HG03139 (cell line): ENCODE results near the gene NOA1.
"Not testable (repeated sequence)": the region's sequence is repeated elsewhere in the genome, so short reads cannot be mapped to it uniquely, and the experiment has no call there.

ENCODE experiments used
- ATAC-seq: cut with Tn5 transposase; IDR thresholded peaks from one replicate; pipeline ENCODE4 v1.9.1; 2021; ENCODE audit not compliant: unreplicated experiment

Gene NOA1

DNA sequence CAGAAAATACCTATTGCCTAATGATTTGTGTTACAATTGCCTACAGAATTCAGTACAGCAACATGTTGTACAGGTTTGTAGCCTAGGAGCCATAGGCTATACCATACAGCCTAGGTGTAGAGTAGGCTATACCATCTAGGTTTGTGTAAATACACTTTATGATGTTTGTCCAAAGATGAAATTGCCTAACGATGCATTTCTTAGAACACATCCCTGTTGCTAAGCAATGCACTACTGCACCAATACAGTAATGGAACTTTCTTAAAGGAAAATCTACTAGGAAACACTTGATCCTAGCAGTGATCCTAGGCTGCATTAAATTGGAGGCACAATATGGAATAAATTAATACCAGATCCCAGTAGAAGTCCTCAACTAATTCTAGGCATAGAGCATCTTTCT is 18.3 kb downstream of the NOA1 start:
- ATAC-seq = no peak

DNA sequence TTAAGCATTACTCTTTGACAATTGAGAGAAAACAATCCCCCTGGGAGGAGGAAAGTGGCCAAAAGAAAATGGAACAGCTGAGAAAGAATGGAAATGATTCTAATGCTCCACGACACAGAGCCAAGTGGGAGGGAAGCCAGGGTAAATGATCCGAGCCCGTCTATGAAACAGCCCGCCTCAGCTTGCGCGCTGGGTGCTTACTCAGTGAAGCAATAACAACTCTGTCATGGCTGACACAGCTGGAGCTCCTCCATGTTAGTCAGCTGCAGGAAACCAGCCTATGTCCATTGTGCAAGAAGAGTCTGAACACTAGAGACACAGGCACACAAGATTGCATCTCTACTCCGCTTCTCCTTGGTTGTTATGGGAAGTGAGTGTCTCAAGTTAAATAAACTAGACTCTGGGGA is 19.3 kb downstream of the NOA1 start:
- no peak for ATAC-seq

DNA sequence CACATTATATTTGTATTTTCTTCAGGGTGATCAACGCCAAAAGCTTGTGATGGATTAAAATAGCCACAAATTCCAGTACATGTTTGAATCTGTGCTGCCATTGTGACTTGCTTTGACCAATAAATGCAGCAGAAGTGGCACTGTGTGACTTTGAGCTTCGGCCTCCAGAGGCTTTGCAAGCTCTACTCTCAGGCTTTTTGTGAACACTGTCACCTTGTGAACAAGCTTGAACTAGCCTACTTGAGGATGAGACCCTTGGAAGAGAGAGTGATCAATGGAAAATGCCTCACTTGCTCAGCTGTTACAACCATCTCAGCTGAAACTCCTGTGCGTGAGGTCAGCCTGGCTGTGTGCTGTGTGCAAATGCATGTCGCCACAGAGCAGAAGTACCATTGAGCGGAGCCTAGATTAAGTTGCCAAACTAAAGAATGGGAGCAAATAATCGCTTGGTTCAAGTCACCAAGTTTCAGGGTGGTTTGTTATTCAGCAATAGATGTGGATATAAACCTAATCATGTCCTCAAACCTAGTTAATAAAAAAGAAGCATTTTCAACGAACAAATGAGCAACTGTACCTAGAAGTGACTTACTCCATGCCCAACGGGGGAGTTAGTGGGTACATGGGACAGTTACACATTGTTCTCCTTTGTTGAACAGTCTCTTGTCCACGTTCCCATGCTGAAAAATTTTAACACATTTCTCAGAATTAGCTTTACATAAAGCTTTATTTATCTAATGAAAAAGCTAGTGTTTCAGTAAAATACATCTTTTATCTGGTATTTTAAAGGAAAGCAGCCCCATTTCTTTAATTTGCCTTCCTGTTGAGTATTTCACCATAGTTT is 23.5 kb downstream of the NOA1 start:
- no peak for ATAC-seq

DNA sequence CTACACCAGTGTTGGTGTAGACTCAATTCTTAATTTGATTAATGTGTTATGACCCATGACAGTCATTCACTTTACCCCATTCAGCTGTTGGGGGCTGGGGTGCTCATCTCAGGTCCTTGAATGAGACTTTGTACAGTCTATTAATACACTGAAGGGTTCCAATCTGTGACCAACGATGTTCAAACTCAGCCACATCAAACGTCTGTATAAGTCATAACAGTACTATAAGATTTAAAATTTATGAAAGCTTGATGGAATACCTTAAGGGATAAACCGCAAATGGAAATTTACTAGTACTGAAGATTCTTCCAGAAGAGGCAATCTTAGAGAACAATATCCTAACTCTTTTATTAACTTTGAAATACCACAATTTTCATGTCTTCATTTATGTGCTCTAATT is 36.0 kb downstream of the NOA1 start:
- ATAC-seq = no peak

DNA sequence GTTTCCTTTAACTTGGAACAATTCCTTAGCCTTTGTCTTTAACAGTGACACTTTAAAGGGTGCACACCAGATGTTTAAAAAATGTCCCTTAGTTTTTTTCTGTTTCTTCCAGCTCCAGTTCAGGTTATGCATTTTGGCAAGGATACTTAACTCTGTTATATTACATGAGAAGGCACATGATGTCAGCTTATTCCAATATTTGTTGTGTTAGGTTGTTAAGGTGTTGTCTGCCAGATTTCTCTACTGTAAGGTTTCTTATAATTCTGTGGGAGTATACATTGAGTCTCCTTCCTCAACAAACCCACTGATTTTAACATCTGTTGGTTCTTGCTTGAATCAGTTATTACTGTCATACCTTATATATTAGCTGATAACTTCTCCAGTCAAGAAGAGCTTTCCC is 36.4 kb downstream of the NOA1 start:
- ATAC-seq = no peak

DNA sequence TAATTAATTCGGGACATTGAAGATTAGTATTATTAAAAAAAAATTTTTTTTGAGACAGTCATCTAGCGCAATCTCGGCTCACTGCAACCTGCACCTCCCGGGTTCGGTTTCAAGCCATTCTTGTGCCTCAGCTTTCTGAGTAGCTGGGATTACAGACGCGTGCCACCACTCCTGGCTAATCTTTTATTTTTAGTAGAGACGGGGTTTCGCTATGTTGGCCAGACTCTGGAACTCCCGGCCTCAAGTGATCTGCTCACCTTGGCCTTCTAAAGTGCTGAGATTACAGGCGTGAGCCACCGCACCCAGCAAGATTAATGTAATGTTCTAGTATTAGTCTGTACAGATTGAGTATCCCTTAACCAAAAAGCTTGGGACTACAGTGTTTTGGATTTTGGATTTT is 37.0 kb downstream of the NOA1 start:
- ATAC-seq = no peak

DNA sequence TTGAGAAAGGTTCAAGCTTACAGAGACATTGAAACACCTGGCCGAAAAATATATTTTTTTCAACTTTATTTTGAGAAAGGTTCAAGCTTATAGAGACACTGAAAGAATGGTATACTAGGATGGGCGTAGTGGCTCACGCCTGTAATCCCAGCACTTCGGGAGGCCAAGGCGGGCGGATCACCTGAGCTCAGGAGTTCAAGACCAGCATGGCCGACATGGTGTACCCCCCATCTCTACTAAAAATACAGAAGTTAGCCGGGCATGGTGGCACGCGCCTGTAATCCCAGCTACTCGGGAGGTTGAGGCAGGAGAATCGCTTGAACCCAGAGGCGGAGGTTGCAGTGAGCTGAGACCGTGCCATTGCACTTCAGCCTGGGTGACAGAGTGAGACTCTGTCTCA is 37.6 kb downstream of the NOA1 start:
- not testable (repeated sequence) for ATAC-seq

DNA sequence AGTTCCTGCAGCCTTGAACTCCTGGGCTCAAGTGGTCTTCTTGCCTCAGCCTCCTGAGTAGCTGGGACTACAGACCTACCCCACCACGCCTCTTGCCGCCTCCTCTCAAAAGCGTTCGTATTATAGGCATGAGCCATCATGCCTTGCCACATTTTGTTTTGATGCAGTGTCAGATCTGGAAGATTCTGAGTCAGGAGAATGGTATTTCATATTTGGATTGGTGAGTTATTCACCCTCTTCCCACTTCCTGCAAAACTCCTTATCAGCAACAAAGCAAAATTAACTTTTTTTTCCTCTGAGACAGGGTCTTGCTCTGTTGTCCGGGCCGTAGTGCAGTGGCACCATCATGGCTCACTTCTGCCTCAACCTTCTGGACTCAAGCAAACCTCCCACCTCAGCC is 40.1 kb downstream of the NOA1 start:
- ATAC-seq = no peak

DNA sequence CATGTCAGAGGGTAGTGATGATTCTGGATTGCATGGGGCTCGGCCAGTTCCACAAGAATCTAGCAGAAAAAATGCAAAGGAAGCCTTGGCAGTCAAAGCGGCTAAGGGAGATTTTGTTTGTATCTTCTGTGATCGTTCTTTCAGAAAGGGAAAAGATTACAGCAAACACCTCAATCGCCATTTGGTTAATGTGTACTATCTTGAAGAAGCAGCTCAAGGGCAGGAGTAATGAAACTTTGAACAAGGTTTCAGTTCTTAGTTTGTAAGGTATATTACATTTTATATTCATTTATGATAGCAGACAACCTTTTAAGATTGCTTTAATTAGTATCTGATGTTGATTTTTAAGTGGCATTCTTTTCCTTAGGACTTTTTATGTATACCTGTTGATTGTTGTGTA is 45.5 kb downstream of the NOA1 start:
- ATAC-seq = no peak

DNA sequence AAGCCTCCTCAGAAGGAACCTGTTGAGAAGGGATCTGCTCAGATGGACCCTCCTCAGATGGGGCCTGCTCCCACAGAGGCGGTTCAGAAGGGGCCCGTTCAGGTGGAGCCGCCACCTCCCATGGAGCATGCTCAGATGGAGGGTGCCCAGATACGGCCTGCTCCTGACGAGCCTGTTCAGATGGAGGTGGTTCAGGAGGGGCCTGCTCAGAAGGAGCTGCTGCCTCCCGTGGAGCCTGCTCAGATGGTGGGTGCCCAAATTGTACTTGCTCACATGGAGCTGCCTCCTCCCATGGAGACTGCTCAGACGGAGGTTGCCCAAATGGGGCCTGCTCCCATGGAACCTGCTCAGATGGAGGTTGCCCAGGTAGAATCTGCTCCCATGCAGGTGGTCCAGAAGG is 46.8 kb downstream of the NOA1 start:
- no peak for ATAC-seq

DNA sequence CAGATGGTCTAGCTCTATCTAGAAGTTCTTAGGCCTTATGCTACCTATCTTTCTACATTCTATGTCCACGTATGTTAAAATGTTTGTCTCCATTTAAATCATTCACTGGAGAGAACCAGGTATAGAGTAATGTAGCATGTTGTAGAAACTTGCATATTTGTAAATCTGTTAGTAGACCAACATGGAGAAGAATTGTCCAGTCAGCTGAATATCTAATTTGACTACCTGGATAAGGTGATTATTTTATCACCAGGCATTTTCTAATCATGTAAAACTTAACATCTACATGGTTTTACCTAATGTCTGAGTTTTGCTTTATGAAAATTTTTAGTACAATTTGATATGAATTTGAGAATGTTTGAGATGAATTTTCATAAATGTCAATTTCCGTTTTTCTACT is 50.2 kb downstream of the NOA1 start:
- ATAC-seq = no peak

DNA sequence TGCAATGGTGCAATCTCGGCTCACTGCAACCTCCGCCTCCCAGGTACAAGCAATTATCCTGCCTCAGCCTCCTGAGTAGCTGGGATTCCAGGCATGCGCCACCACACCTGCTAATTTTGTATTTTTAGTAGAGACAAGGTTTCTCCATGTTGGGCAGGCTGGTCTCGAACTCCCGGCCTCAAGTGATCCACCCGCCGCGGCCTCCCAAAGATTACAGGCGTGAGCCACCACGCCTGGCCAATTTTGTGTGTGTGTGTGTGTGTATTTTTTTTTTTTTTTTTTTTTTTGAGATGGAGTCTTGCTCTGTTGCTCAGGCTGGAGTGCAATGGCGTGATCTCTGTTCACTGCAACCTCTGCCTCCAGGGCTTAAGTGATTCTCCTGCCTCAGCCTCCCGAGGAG is 62.4 kb downstream of the NOA1 start:
- not testable (repeated sequence) for ATAC-seq

DNA sequence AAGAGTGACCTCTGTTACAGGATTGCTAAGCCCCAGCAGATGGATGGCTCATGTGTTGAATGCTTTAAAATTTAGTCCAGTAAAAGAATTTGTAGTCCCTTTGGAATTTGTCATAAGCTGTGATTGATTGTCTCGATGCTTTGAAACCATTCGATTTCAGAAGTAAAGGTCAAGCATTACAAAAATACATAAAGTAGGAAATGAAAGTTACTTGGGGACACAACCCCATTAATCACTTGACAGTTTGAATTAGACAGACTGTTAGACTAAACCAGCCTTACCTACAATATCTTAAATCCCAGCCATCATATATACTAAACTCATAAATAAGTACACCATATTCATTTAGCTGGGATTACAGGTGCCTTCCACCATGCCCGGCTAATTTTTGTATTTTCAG is 63.1 kb downstream of the NOA1 start:
- no peak for ATAC-seq
